ENCODE results near the gene YWHAE.
"Not testable (repeated sequence)": the region's sequence is repeated elsewhere in the genome, so short reads cannot be mapped to it uniquely, and the experiment has no call there.

Gene YWHAE

DNA sequence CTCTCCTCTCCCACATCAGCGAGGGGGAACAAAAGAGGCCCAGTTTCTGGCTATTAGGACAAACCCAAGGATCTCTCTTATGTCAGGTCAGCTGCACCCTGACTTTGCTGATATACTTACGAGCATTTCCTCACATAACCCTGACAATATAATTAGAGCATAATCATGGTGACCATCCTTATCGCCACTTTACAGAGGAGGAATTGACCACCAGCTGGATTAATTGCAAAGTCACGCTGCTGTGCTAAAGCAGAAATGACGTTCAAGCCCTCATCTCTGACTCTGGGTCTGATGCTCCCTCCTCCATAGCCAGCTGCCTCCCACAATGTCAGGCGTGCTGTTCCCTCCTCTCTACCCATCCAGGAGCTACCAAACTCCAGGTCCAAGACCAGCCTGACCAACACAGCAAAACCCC is 78.0 kb downstream of the YWHAE start:
- H3K27ac ChIP-seq, result no peak overlapping the region
- TF ChIP-seq ZFX (IDR thresholded peaks at IDR 0.05; ENCODE audit: borderline replicate concordance), result no peak
- TF ChIP-seq, protein P1, sequence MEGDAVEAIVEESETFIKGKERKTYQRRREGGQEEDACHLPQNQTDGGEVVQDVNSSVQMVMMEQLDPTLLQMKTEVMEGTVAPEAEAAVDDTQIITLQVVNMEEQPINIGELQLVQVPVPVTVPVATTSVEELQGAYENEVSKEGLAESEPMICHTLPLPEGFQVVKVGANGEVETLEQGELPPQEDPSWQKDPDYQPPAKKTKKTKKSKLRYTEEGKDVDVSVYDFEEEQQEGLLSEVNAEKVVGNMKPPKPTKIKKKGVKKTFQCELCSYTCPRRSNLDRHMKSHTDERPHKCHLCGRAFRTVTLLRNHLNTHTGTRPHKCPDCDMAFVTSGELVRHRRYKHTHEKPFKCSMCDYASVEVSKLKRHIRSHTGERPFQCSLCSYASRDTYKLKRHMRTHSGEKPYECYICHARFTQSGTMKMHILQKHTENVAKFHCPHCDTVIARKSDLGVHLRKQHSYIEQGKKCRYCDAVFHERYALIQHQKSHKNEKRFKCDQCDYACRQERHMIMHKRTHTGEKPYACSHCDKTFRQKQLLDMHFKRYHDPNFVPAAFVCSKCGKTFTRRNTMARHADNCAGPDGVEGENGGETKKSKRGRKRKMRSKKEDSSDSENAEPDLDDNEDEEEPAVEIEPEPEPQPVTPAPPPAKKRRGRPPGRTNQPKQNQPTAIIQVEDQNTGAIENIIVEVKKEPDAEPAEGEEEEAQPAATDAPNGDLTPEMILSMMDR (IDR thresholded peaks at IDR 0.05), result no peak

DNA sequence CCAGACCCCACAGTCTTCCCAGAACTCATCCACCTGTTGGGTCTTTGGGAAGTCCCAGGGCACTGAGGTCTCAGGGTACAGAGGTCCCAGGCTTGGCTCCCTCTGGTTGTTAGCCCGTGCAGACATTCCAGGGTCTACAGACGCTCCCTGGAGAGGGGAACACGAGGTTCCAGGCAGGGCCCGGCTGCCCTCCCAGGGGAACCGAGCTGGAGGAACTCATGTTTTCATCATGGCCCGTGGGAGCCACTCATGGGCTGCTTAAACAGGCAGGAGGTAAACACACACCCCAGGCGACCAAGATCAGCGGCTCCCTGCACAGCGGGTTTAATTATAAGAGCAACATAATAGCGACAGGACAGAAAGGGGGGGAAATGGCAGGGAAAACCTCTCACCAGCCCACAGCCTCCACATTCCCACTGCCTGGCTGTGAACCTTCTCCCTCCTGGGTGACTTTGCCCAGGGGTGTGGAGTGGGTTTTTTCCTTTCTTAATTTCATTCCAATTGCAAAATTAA is 84.1 kb downstream of the YWHAE start:
- TF ChIP-seq, protein P1 (IDR thresholded peaks at IDR 0.05), result no peak
- TF ChIP-seq ZFX (IDR thresholded peaks at IDR 0.05; ENCODE audit: borderline replicate concordance), result no peak
- no peak overlapping the region for H3K27ac ChIP-seq

DNA sequence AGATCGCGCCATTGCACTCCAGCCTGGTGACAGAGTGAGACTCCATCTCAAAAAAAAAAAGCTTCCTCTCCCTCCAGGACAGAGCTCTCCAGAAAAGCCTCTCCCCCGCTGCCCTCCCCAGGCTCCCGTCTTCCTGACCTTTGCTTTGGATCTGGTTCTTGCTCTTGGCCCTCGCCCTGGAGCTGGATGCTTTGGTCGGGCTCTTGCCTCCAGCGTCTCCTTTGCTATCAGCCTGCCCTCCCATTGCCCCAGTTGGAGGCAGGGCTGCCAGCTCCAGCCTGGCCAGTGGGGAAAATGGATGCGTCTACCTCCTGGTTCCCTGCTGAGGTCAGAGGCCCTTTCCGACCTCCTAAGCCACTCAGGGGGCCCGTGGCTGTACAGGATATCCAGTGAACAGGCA is 84.6 kb downstream of the YWHAE start:
- TF ChIP-seq, protein P1 (IDR thresholded peaks at IDR 0.05), result no peak
- no peak for TF ChIP-seq ZFX (IDR thresholded peaks at IDR 0.05; ENCODE audit: borderline replicate concordance)
- H3K27ac ChIP-seq, result no peak overlapping the region

DNA sequence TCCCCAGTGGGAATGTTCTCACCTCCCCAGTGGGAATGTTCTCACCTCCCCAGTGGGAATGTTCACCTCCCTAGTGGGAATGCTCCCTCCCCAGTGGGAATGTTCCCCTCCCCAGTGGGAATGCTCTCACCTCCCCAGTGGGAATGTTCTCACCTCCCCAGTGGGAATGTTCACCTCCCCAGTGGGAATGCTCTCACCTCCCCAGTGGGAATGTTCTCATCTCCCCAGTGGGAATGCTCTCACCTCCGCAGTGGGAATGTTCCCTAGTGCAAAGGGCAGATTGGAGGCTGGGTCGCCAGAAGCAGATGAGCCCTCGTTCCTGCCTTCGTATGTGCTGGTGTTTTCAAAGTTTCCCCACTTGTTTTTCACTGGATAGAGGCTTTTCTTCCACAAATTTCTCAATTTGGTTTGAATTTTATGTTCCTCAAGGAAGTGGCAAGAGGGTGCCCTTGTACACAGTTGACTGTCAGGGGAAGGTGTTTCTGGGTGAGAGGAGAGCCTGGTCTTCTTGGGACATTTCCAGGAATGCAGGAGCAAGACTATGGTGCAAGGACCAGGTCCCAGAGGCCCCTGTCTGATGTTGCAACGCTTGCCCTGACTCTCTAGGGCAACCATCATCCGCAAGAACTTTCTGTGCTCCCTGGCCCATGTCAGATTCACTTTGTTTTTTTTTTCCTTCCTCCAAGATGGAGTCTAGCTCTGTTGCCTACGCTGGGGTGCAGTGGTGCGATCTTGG is 86.6 kb downstream of the YWHAE start:
- TF ChIP-seq, protein P1 (IDR thresholded peaks at IDR 0.05), result no peak
- no peak for TF ChIP-seq ZFX (IDR thresholded peaks at IDR 0.05; ENCODE audit: borderline replicate concordance)

DNA sequence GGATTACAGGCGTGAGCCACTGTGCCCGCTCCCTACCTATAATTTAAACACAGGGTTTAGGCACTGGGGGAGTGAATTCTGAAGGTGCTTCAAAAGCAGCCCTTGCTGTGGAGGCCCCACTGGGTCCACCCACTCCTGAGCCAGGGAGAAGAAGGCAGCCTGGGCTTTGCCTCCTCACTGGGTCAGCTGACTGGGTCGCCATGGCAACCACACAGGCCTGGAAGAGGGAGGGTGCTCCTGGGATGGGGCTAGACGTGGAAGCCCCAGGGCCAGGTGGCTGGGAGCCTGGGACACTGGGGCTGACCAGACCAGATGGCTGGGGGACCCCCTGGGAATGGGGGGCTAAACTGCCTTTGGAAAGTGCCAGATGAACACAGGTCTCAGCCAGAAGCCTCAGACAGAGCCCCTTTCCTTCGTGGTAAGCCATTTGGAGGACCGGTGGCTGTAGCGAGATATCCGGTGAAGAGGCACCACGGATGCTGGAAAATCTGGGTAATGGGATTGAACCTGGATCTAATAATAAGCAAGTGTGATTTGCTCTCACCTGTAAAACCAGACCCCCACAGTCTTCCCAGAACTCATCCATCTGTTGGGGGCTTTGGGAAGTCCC is 87.7 kb downstream of the YWHAE start:
- no peak for TF ChIP-seq ZFX (IDR thresholded peaks at IDR 0.05; ENCODE audit: borderline replicate concordance)
- TF ChIP-seq, protein P1 (IDR thresholded peaks at IDR 0.05), result no peak
- H3K27ac ChIP-seq, result no peak overlapping the region

More for the DNA sequence above, 86.6 kb downstream of the YWHAE start:
- H3K27ac ChIP-seq, result no peak overlapping the region

DNA sequence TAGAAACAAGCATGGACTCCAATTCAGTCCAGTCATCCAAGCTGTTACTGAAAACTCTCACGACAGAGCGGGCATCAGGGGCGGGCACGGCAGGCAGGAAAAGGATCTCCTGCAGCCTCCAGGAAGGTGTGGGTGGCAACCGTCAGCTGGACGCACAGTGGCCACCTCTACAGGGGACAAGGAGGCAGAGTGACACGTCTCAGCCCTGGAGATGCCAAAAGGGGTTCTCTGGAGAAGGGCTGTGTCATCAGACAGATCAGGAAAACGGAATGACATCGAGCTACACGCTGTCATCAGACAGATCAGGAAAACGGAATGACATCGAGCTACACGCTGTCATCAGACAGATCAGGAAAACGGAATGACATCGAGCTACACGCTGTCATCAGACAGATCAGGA is 92.2 kb downstream of the YWHAE start:
- H3K27ac ChIP-seq, result not testable (repeated sequence)

DNA sequence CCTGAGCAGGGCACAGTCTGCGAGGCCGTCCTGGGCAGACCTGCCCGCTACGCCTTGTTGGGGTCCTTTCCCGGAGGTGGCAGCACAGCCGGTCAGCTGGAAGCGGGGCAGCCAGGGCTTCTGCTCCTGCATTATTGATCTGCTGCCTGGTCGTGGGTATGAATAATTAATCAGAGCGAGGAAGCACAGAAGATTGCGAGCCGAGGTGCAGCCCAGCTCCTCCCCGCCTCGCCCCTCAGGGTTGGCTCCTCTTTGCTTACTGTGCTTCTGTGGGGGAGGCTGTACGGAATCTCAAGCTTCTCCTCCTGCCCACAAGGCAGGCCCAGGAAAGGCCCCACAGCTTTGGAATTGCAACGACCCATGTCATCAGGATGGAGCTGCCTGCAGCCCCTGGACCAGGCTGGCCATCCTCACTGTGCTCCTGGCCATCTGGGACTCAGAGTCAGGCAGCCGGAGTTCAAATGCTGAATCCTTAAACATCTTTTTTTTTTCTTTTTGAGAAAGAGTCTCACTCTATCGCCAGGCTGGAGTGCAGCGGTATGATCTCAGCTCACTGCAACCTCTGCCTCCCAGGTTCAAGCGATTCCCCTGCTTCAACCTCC is 95.0 kb downstream of the YWHAE start:
- H3K27ac ChIP-seq, result no peak overlapping the region
- TF ChIP-seq ZFX (IDR thresholded peaks at IDR 0.05; ENCODE audit: borderline replicate concordance), result no peak
- TF ChIP-seq, protein P1 (IDR thresholded peaks at IDR 0.05), result no peak
